GM12892 (cell line): Measurements from ENCODE around the gene CYTH3.

Experiments used
- DNase-seq: peaks from one replicate; pipeline ENCODE4 v3.0.0; 2011; ENCODE audit not compliant: insufficient read length
- FAIRE-seq: peaks from 2 replicates; lab custom pipeline; 2011; peaks lifted over from hg19 to GRCh38; lab: Jason Lieb, UNC
- POLR2A ChIP-seq: IDR thresholded peaks from 2 replicates; pipeline ENCODE4 v1.6.1; 2011; ENCODE audit warnings: low read depth, low read length, control low read depth
- POLR2AphosphoS5 ChIP-seq: IDR thresholded peaks from 2 replicates; pipeline ENCODE4 v1.6.1; 2011; ENCODE audit warnings: low read depth, low read length, control low read depth
- TAF1 ChIP-seq: IDR thresholded peaks from 2 replicates; pipeline ENCODE4 v1.6.1; 2011; ENCODE audit warnings: low read depth, mild to moderate bottlenecking, control low read depth, low read length, borderline replicate concordance

CYTH3 gene

GRCh38 chr7:6162650-6163366, 109.6 kb downstream of the CYTH3 start:
- FAIRE-seq (no peak), DNase-seq (no peak)
- TF ChIP-seq POLR2AphosphoS5 (no peak), POLR2A (no peak), TAF1 (no peak)

- no peak for DNase-seq
- TF ChIP-seq POLR2A (no peak), TAF1 (no peak), POLR2AphosphoS5 (no peak)
- FAIRE-seq, result no peak
Measured at GRCh38 chr7:6162331-6162620, 110.1 kb downstream of the CYTH3 start.

- DNase-seq, result no peak
- FAIRE-seq, result no peak
- no peak for TF ChIP-seq TAF1
- TF ChIP-seq POLR2A, result no peak
- TF ChIP-seq POLR2AphosphoS5, result no peak
Measured at GRCh38 chr7:6161463-6162330, 110.7 kb downstream of the CYTH3 start.

- FAIRE-seq, result no peak
- no peak for DNase-seq
- TF ChIP-seq POLR2A (no peak), TAF1 (no peak), POLR2AphosphoS5 (no peak)
Measured at GRCh38 chr7:6160191-6160623, 112.2 kb downstream of the CYTH3 start.

GRCh38 chr7:6159524-6160031, 112.8 kb downstream of the CYTH3 start:
- DNase-seq (no peak), FAIRE-seq (no peak)
- TF ChIP-seq POLR2AphosphoS5 (no peak), POLR2A (no peak), TAF1 (no peak)

- TF ChIP-seq POLR2A, result no peak
- TF ChIP-seq POLR2AphosphoS5, result no peak
- TF ChIP-seq TAF1, result no peak
- FAIRE-seq (no peak), DNase-seq (no peak)
Measured at GRCh38 chr7:6159097-6159483, 113.3 kb downstream of the CYTH3 start.

GRCh38 chr7:6158424-6159096, 113.9 kb downstream of the CYTH3 start:
- no peak for FAIRE-seq
- DNase-seq, result no peak
- TF ChIP-seq POLR2AphosphoS5 (no peak), POLR2A (no peak), TAF1 (no peak)

- no peak for DNase-seq
- no peak for FAIRE-seq
- TF ChIP-seq POLR2AphosphoS5, result no peak
- no peak for TF ChIP-seq TAF1
- no peak for TF ChIP-seq POLR2A
Measured at GRCh38 chr7:6157685-6158423, 114.6 kb downstream of the CYTH3 start.

- no peak for FAIRE-seq
- no peak for TF ChIP-seq POLR2AphosphoS5
- TF ChIP-seq POLR2A, result no peak
- no peak for TF ChIP-seq TAF1
Measured at GRCh38 chr7:6156734-6157133, 115.7 kb downstream of the CYTH3 start.

GRCh38 chr7:6155596-6155995, 116.8 kb downstream of the CYTH3 start:
- no peak for FAIRE-seq

More at GRCh38 chr7:6156734-6157133, 115.7 kb downstream of the CYTH3 start:
- no peak for DNase-seq

More at GRCh38 chr7:6155596-6155995, 116.8 kb downstream of the CYTH3 start:
- no peak for TF ChIP-seq TAF1
- no peak for TF ChIP-seq POLR2A
- no peak for TF ChIP-seq POLR2AphosphoS5
- DNase-seq, result no peak
